WI38 (cell line): ENCODE data around the gene RABAC1.

Experiments
- H3K4me3 ChIP-seq: 2 replicates; pipeline ENCODE4 v1.5.1; 2011; ENCODE audit warnings: low read depth, mild to moderate bottlenecking, control low read depth, low read length
- CTCF ChIP-seq: IDR thresholded peaks from 2 replicates; pipeline ENCODE4 v1.5.1; 2012; ENCODE audit warnings: low read depth, mild to moderate bottlenecking, control low read depth, low read length

RABAC1 gene

GRCh38 chr19:41959056-41960053 is at the start of gene RABAC1:
Gene RABAC1 (minus strand): TSS chr19:41959321. CDS start chr19:41959292, 29 bp downstream.
- TF ChIP-seq CTCF = no peak
- H3K4me3 ChIP-seq = peak within 1 kb of the TSS; percentile 97

- TF ChIP-seq CTCF = no peak
- H3K4me3 ChIP-seq = no peak overlapping the region
Observed at GRCh38 chr19:42006569-42006968, 47.4 kb upstream of the RABAC1 start.

GRCh38 chr19:42005504-42005903 is 46.4 kb upstream of the RABAC1 start:
- no peak for TF ChIP-seq CTCF

GRCh38 chr19:42003506-42004294 is 44.6 kb upstream of the RABAC1 start:
- TF ChIP-seq CTCF = no peak

More at GRCh38 chr19:42005504-42005903, 46.4 kb upstream of the RABAC1 start:
- no peak overlapping the region for H3K4me3 ChIP-seq

GRCh38 chr19:41999878-42000208 is 40.7 kb upstream of the RABAC1 start:
- TF ChIP-seq CTCF = no peak
- no peak overlapping the region for H3K4me3 ChIP-seq

More at GRCh38 chr19:42003506-42004294, 44.6 kb upstream of the RABAC1 start:
- no peak overlapping the region for H3K4me3 ChIP-seq

GRCh38 chr19:41999071-41999877 is 40.2 kb upstream of the RABAC1 start:
- no peak overlapping the region for H3K4me3 ChIP-seq
- no peak for TF ChIP-seq CTCF
